Suprapubic skin (tissue), 4 donors: ENCODE measurements around the gene PLCL2. TPM values are rescaled to one million over a fixed set of nuclear protein-coding genes. Genes with fewer than 3 reads are reported as not detected.

Experiments
- DNase-seq, 2 donors: peaks; one replicate each; pipeline ENCODE4 v3.0.0-alpha.2; 2019; ENCODE audit warnings: low spot score in 2 of 2
- H3K27ac ChIP-seq: fragments of 200-600 bp; sonication (generic); one replicate; pipeline ENCODE4 v1.5.1; 2019
- H3K27me3 ChIP-seq: fragments of 200-600 bp; sonication (generic); one replicate; pipeline ENCODE4 v1.5.1; 2019
- H3K36me3 ChIP-seq: fragments of 200-600 bp; sonication (generic); one replicate; pipeline ENCODE4 v1.5.1; 2019
- H3K4me1 ChIP-seq: fragments of 200-600 bp; sonication (generic); one replicate; pipeline ENCODE4 v1.5.1; 2019
- H3K4me3 ChIP-seq: fragments of 200-600 bp; sonication (generic); one replicate; pipeline ENCODE4 v1.5.1; 2019; ENCODE audit warnings: mild to moderate bottlenecking
- H3K9me3 ChIP-seq: fragments of 200-600 bp; sonication (generic); one replicate; pipeline ENCODE4 v1.5.1; 2019
- CTCF ChIP-seq, 2 donors: fragments of 200-600 bp in 1 of 2; fragments of 450-650 bp in 1 of 2; sonication (generic) in 1 of 2; IDR thresholded peaks; one replicate each; pipeline ENCODE4 v1.5.1; 2016 to 2019; ENCODE audit warnings: antibody characterized with exemption in 2 of 2, mild to moderate bottlenecking in 1 of 2, moderate library complexity in 1 of 2
- EP300 ChIP-seq: sonication (generic); formaldehyde crosslinking; IDR thresholded peaks from one replicate; pipeline ENCODE4 v1.6.1; 2017; ENCODE audit warnings: antibody characterized with exemption
- POLR2A ChIP-seq, 2 donors: fragments of 450-650 bp; IDR thresholded peaks; one replicate each; pipeline ENCODE4 v1.6.1; 2017; ENCODE audit warnings: antibody characterized with exemption in 2 of 2, mild to moderate bottlenecking in 2 of 2, moderate library complexity in 2 of 2
- POLR2AphosphoS5 ChIP-seq, 3 donors: sonication (generic); formaldehyde crosslinking; IDR thresholded peaks; one replicate each; pipeline ENCODE4 v1.6.1; 2017; ENCODE audit warnings: antibody characterized with exemption in 3 of 3
- WGBS: methylation state at CpG from one replicate; pipeline ENCODE4 v1.1.5; 2018; 5-methylcytosine and 5-hydroxymethylcytosine counted together
- total RNA-seq, 4 donors: library from RNA; depleted of rRNA; stranded (reverse); fragments of >200 nt; gene quantifications; one replicate each; pipeline ENCODE4 v1.1.0, GENCODE V29; 2016

PLCL2 gene
- total RNA-seq, 4 donors from 2014 or later = 1.5 to 4.2 (median 1.9) TPM

GRCh38 chr3:17014284-17014683 is 129.5 kb downstream of the PLCL2 start:
- Histone ChIP-seq H3K9me3 (no peaks in the 10 kb centered on the region), H3K4me3 (no peak overlapping the region), H3K4me1 (no peaks in the 10 kb centered on the region), H3K27ac (no peak overlapping the region), H3K36me3 (peaks cover 6% of the 10 kb centered on the region), H3K27me3 (no peaks in the 10 kb centered on the region)
- TF ChIP-seq EP300 (no peak), CTCF (IDR thresholded peaks at IDR 0.05) (no peak), POLR2AphosphoS5 (IDR thresholded peaks at IDR 0.05) (no peak), POLR2A (IDR thresholded peaks at IDR 0.05) (no peak)
- 98% methylated on average over 2 of the region's 2 CpGs for WGBS
- DNase-seq = no peak

GRCh38 chr3:17014709-17015108 is 130.0 kb downstream of the PLCL2 start:
- Histone ChIP-seq H3K4me1 (no peaks in the 10 kb centered on the region), H3K27ac (no peak overlapping the region), H3K4me3 (no peak overlapping the region), H3K27me3 (no peaks in the 10 kb centered on the region), H3K36me3 (peaks cover 6% of the 10 kb centered on the region), H3K9me3 (no peaks in the 10 kb centered on the region)
- TF ChIP-seq POLR2A (IDR thresholded peaks at IDR 0.05) = no peak
- no peak for TF ChIP-seq CTCF (IDR thresholded peaks at IDR 0.05)
- TF ChIP-seq POLR2AphosphoS5 (IDR thresholded peaks at IDR 0.05) = no peak
- no peak for DNase-seq
- WGBS = 99% methylated on average over 8 of the region's 8 CpGs

- DNase-seq = no peak
- Histone ChIP-seq H3K36me3 (no peaks in the 10 kb centered on the region), H3K27me3 (no peaks in the 10 kb centered on the region), H3K27ac (no peak overlapping the region), H3K4me3 (no peak overlapping the region), H3K9me3 (no peaks in the 10 kb centered on the region), H3K4me1 (no peaks in the 10 kb centered on the region)
- 100% methylated on average over 1 of the region's 1 CpG for WGBS
- TF ChIP-seq EP300 = no peak
- no peak for TF ChIP-seq POLR2A (IDR thresholded peaks at IDR 0.05)
- no peak for TF ChIP-seq POLR2AphosphoS5 (IDR thresholded peaks at IDR 0.05)
- TF ChIP-seq CTCF (IDR thresholded peaks at IDR 0.05) = no peak
Observed at GRCh38 chr3:17021614-17022013, 136.9 kb downstream of the PLCL2 start.

- H3K36me3 ChIP-seq = no peaks in the 10 kb centered on the region
- no peak overlapping the region for H3K27ac ChIP-seq
- 60% methylated on average over 6 of the region's 6 CpGs for WGBS
- H3K4me3 ChIP-seq = no peak overlapping the region
- TF ChIP-seq CTCF (IDR thresholded peaks at IDR 0.05) (no peak), POLR2A (IDR thresholded peaks at IDR 0.05) (no peak), EP300 (no peak), POLR2AphosphoS5 (IDR thresholded peaks at IDR 0.05) (no peak)
- H3K4me1 ChIP-seq = no peaks in the 10 kb centered on the region
- H3K9me3 ChIP-seq = no peaks in the 10 kb centered on the region
- no peaks in the 10 kb centered on the region for H3K27me3 ChIP-seq
- DNase-seq = no peak
Observed at GRCh38 chr3:17023006-17023664, 138.4 kb downstream of the PLCL2 start.

- H3K4me1 ChIP-seq = no peaks in the 10 kb centered on the region
- DNase-seq = no peak
- H3K27ac ChIP-seq = no peak overlapping the region
- no peak for TF ChIP-seq EP300
- no peak for TF ChIP-seq POLR2A (IDR thresholded peaks at IDR 0.05)
- no peak for TF ChIP-seq POLR2AphosphoS5 (IDR thresholded peaks at IDR 0.05)
- TF ChIP-seq CTCF (IDR thresholded peaks at IDR 0.05) = no peak
- H3K9me3 ChIP-seq = no peaks in the 10 kb centered on the region
- no peaks in the 10 kb centered on the region for H3K36me3 ChIP-seq
- H3K4me3 ChIP-seq = no peak overlapping the region
- 83% methylated on average over 5 of the region's 5 CpGs for WGBS
- H3K27me3 ChIP-seq = no peaks in the 10 kb centered on the region
Observed at GRCh38 chr3:17025594-17026139, 140.9 kb downstream of the PLCL2 start.
